ENCODE data around the gene CEACAM21.
"Not testable (repeated sequence)": the region's sequence is repeated elsewhere in the genome, so short reads cannot be mapped to it uniquely, and the experiment has no call there.

Gene CEACAM21

GRCh38 chr19:41551212-41551610 lies 24.8 kb upstream of the CEACAM21 start:
- no peak for DNase-seq

- no peak for DNase-seq
Observed at GRCh38 chr19:41551711-41552110, 24.3 kb upstream of the CEACAM21 start.

GRCh38 chr19:41552558-41552957 lies 23.4 kb upstream of the CEACAM21 start:
- DNase-seq: no peak

GRCh38 chr19:41553804-41554203 lies 22.2 kb upstream of the CEACAM21 start:
- DNase-seq: no peak

- DNase-seq: peak; percentile 36
Observed at GRCh38 chr19:41554907-41555306, 21.1 kb upstream of the CEACAM21 start.

- DNase-seq: no peak
Observed at GRCh38 chr19:41555748-41556147, 20.2 kb upstream of the CEACAM21 start.

GRCh38 chr19:41563854-41564514 lies 12.0 kb upstream of the CEACAM21 start:
- DNase-seq: no peak

GRCh38 chr19:41564515-41565378 lies 11.2 kb upstream of the CEACAM21 start:
- peak; percentile 38 for DNase-seq

GRCh38 chr19:41565379-41565720 lies 10.6 kb upstream of the CEACAM21 start:
- no peak for DNase-seq

- no peak for DNase-seq
Observed at GRCh38 chr19:41566001-41566400, 10.0 kb upstream of the CEACAM21 start.

- no peak for DNase-seq
Observed at GRCh38 chr19:41569481-41570150, 6.3 kb upstream of the CEACAM21 start.

GRCh38 chr19:41570179-41570578 lies 5.8 kb upstream of the CEACAM21 start:
- DNase-seq: no peak

- peak; percentile 94 for DNase-seq
Observed at GRCh38 chr19:41570639-41571112, 5.3 kb upstream of the CEACAM21 start.

GRCh38 chr19:41577144-41577830 lies 1.3 kb downstream of the CEACAM21 start:
- DNase-seq: no peak

GRCh38 chr19:41577833-41578232 lies 1.9 kb downstream of the CEACAM21 start:
- no peak for DNase-seq

- no peak for DNase-seq
Observed at GRCh38 chr19:41578886-41579285, 2.9 kb downstream of the CEACAM21 start.

GRCh38 chr19:41581068-41581467 lies 5.1 kb downstream of the CEACAM21 start:
- DNase-seq: not testable (repeated sequence)

GRCh38 chr19:41582577-41583182 lies 6.7 kb downstream of the CEACAM21 start:
- DNase-seq: not testable (repeated sequence)

- no peak for DNase-seq
Observed at GRCh38 chr19:41584260-41584810, 8.4 kb downstream of the CEACAM21 start.

GRCh38 chr19:41584931-41585330 lies 9.0 kb downstream of the CEACAM21 start:
- no peak for DNase-seq

GRCh38 chr19:41586064-41586463 lies 10.1 kb downstream of the CEACAM21 start:
- no peak for DNase-seq
